ENCODE data around the gene SLC7A5.
"Not testable (repeated sequence)": the region's sequence is repeated elsewhere in the genome, so short reads cannot be mapped to it uniquely, and the experiment has no call there.

The SLC7A5 gene

GRCh38 chr16:87865902-87866555, 3.3 kb downstream of the SLC7A5 start:
- in situ Hi-C loops (cut with HindIII; ENCODE audit: low pct_ligation_motif_present, low pct_unique_long_range_greater_than_20kb, low sequenced_read_pairs) = not testable (repeated sequence)

GRCh38 chr16:87864331-87864989, 4.8 kb downstream of the SLC7A5 start:
- in situ Hi-C loops (cut with HindIII; ENCODE audit: low pct_ligation_motif_present, low pct_unique_long_range_greater_than_20kb, low sequenced_read_pairs) = no loop called here
- no peak for DNase-seq

More at GRCh38 chr16:87865902-87866555, 3.3 kb downstream of the SLC7A5 start:
- DNase-seq = not testable (repeated sequence)

GRCh38 chr16:87863327-87863635, 6.0 kb downstream of the SLC7A5 start:
- in situ Hi-C loops (cut with HindIII; ENCODE audit: low pct_ligation_motif_present, low pct_unique_long_range_greater_than_20kb, low sequenced_read_pairs); DNase-seq: not testable (repeated sequence)

GRCh38 chr16:87862597-87863326, 6.5 kb downstream of the SLC7A5 start:
- in situ Hi-C loops (cut with HindIII; ENCODE audit: low pct_ligation_motif_present, low pct_unique_long_range_greater_than_20kb, low sequenced_read_pairs); DNase-seq: not testable (repeated sequence)

- DNase-seq; in situ Hi-C loops (cut with HindIII; ENCODE audit: low pct_ligation_motif_present, low pct_unique_long_range_greater_than_20kb, low sequenced_read_pairs): not testable (repeated sequence)
Observed at GRCh38 chr16:87861300-87862099, 7.8 kb downstream of the SLC7A5 start.

GRCh38 chr16:87860553-87861299, 8.6 kb downstream of the SLC7A5 start:
- DNase-seq = peak; percentile 90
- in situ Hi-C loops (cut with HindIII; ENCODE audit: low pct_ligation_motif_present, low pct_unique_long_range_greater_than_20kb, low sequenced_read_pairs) = no loop called here

GRCh38 chr16:87858151-87858993, 10.9 kb downstream of the SLC7A5 start:
- not testable (repeated sequence) for DNase-seq

GRCh38 chr16:87856791-87857228, 12.5 kb downstream of the SLC7A5 start:
- in situ Hi-C loops (cut with HindIII; ENCODE audit: low pct_ligation_motif_present, low pct_unique_long_range_greater_than_20kb, low sequenced_read_pairs) = no loop called here
- no peak for DNase-seq

More at GRCh38 chr16:87858151-87858993, 10.9 kb downstream of the SLC7A5 start:
- in situ Hi-C loops (cut with HindIII; ENCODE audit: low pct_ligation_motif_present, low pct_unique_long_range_greater_than_20kb, low sequenced_read_pairs) = not testable (repeated sequence)

- in situ Hi-C loops (cut with HindIII; ENCODE audit: low pct_ligation_motif_present, low pct_unique_long_range_greater_than_20kb, low sequenced_read_pairs) = no loop called here
- DNase-seq = no peak
Observed at GRCh38 chr16:87855852-87856715, 13.2 kb downstream of the SLC7A5 start.

GRCh38 chr16:87854907-87855683, 14.2 kb downstream of the SLC7A5 start:
- in situ Hi-C loops (cut with HindIII; ENCODE audit: low pct_ligation_motif_present, low pct_unique_long_range_greater_than_20kb, low sequenced_read_pairs) = no loop called here

GRCh38 chr16:87854053-87854906, 15.0 kb downstream of the SLC7A5 start:
- DNase-seq = no peak
- in situ Hi-C loops (cut with HindIII; ENCODE audit: low pct_ligation_motif_present, low pct_unique_long_range_greater_than_20kb, low sequenced_read_pairs) = no loop called here

More at GRCh38 chr16:87854907-87855683, 14.2 kb downstream of the SLC7A5 start:
- DNase-seq = no peak

GRCh38 chr16:87853411-87854052, 15.8 kb downstream of the SLC7A5 start:
- in situ Hi-C loops (cut with HindIII; ENCODE audit: low pct_ligation_motif_present, low pct_unique_long_range_greater_than_20kb, low sequenced_read_pairs) = no loop called here
- DNase-seq = peak; percentile 88

GRCh38 chr16:87851601-87852000, 17.7 kb downstream of the SLC7A5 start:
- no peak for DNase-seq
- in situ Hi-C loops (cut with HindIII; ENCODE audit: low pct_ligation_motif_present, low pct_unique_long_range_greater_than_20kb, low sequenced_read_pairs) = no loop called here

- in situ Hi-C loops (cut with HindIII; ENCODE audit: low pct_ligation_motif_present, low pct_unique_long_range_greater_than_20kb, low sequenced_read_pairs) = no loop called here
- no peak for DNase-seq
Observed at GRCh38 chr16:87851141-87851587, 18.1 kb downstream of the SLC7A5 start.
